Measurements from ENCODE around the gene CORO6.

Gene CORO6

DNA sequence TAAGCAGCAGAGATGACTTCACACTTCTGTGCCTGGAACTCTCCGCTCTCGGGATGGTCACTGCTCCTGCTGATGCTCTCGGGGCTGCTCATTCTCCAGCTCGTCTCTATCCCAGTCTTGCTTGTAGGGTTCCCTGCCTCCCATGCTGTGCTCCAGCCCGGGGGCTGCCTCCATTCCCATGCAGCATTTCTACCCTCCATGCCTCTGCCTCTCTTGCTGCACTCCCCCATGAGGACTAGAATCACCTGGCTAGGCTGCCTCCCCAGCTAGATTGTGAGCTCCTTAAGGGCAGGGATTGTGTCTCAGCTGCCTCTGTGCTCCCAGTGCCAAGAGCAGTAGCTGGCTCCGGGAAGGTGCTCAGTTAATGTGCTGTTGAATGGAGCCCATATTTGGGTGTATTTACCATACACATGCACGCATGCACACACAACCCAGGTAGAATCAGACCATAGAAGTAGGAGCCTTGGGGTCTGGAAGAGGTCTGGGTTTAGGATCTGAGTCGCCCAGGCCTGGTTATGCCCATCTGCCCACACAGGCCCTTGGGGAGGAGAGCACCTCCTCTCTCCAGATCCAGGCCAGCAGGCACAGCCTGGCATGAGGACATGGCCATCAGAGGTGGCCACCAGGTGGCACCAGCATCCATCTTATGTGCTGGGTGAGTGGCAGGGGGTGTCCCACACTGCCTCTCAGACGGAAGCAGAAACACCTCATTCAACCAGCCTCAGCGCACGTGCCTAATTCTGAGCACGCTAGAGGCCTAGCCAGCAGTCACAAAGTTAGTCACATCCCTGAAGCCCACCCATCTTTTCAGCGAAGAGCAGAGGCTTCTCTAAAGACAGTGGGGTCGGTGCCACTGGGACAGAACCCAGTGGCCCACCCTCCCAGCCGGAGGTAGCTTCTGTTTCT is 42.6 kb downstream of the CORO6 start:
- no peak overlapping the region for H2AFZ ChIP-seq (ENCODE audit: low read length)
- H3K4me1 ChIP-seq (ENCODE audit: insufficient read depth, low read length, severe bottlenecking): peaks cover 18% of the 10 kb centered on the region
- peaks cover 71% of the 10 kb centered on the region for H3K36me3 ChIP-seq (ENCODE audit: insufficient read depth, low read length)
- H3K9me2 ChIP-seq (ENCODE audit: low read depth, low read length): no peaks in the 10 kb centered on the region
- TF ChIP-seq, protein P1, sequence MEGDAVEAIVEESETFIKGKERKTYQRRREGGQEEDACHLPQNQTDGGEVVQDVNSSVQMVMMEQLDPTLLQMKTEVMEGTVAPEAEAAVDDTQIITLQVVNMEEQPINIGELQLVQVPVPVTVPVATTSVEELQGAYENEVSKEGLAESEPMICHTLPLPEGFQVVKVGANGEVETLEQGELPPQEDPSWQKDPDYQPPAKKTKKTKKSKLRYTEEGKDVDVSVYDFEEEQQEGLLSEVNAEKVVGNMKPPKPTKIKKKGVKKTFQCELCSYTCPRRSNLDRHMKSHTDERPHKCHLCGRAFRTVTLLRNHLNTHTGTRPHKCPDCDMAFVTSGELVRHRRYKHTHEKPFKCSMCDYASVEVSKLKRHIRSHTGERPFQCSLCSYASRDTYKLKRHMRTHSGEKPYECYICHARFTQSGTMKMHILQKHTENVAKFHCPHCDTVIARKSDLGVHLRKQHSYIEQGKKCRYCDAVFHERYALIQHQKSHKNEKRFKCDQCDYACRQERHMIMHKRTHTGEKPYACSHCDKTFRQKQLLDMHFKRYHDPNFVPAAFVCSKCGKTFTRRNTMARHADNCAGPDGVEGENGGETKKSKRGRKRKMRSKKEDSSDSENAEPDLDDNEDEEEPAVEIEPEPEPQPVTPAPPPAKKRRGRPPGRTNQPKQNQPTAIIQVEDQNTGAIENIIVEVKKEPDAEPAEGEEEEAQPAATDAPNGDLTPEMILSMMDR (IDR thresholded peaks at IDR 0.05; ENCODE audit: low read length): peak; percentile 96
- no peak for TF ChIP-seq EZH2 (IDR thresholded peaks at IDR 0.05; ENCODE audit: borderline replicate concordance, low read length)
- no peaks in the 10 kb centered on the region for H3K9me3 ChIP-seq (ENCODE audit: low read length)
- H3K79me2 ChIP-seq (ENCODE audit: insufficient read depth, low read length): no peaks in the 10 kb centered on the region
- H3K4me2 ChIP-seq (ENCODE audit: low read length): no peak overlapping the region
- peak overlapping the region; percentile 32 for H3K27ac ChIP-seq (ENCODE audit: low read depth, low read length, poor library complexity, severe bottlenecking)
- no peak overlapping the region for H3K9ac ChIP-seq (ENCODE audit: low read length)
- H3F3A ChIP-seq (ENCODE audit: insufficient read depth, low read length): no peaks in the 10 kb centered on the region
- H4K20me1 ChIP-seq (ENCODE audit: insufficient read depth, low read length): no peaks in the 10 kb centered on the region
- H3K27me3 ChIP-seq (ENCODE audit: insufficient read depth, low read length): no peaks in the 10 kb centered on the region
- H3K4me3 ChIP-seq (ENCODE audit: low read depth, low read length, poor library complexity, severe bottlenecking): no peak overlapping the region

DNA sequence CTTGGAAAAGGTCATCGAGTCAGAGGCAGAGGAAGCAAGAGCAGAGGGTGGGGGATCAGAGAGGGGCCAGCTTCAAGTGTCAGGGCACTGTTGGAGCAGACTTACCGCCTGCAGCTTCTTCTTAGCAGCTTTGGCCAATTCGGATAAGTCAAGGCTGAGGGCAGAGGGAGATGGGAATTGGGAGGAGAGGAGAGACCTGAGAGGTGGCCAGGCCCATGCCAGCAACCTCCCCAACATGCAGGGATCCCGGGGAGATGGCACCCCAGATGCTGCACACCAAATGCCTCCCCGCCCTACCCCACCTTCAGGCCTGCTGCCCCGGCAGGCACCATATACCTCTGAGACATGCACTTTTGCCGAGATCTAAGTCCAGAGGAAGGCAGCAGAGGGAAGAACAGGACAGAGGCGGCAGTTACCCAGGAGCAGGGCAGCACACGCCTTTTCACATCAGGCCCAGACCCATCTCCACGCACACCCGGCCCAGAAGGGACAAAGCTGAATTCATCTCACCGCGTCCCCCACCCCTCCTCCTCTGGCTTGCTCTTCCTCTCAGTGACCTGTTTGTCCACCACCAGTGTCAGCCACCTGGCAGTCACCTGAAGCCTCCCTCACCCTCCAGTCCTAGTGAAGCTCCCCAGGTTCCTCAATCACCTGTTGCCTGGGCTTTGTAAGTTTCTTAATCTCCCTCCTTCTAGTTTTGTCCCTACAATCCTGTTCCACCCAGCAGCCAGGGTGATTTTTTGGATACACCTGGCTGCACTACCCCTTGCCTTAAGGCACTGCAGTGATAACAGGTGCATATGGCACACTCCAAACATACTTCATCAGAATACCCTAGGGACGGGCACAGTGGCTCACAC is 43.9 kb downstream of the CORO6 start:
- H3K27ac ChIP-seq (ENCODE audit: low read depth, low read length, poor library complexity, severe bottlenecking): no peak overlapping the region
- peaks cover 81% of the 10 kb centered on the region for H3K36me3 ChIP-seq (ENCODE audit: insufficient read depth, low read length)

More for the DNA sequence above, 43.9 kb downstream of the CORO6 start:
- H3K79me2 ChIP-seq (ENCODE audit: insufficient read depth, low read length): no peaks in the 10 kb centered on the region
- H3K4me1 ChIP-seq (ENCODE audit: insufficient read depth, low read length, severe bottlenecking): peaks cover 6% of the 10 kb centered on the region
- no peak overlapping the region for H3K4me3 ChIP-seq (ENCODE audit: low read depth, low read length, poor library complexity, severe bottlenecking)
- H3K27me3 ChIP-seq (ENCODE audit: insufficient read depth, low read length): no peaks in the 10 kb centered on the region
- H3K9me3 ChIP-seq (ENCODE audit: low read length): no peaks in the 10 kb centered on the region
- no peaks in the 10 kb centered on the region for H4K20me1 ChIP-seq (ENCODE audit: insufficient read depth, low read length)
- H2AFZ ChIP-seq (ENCODE audit: low read length): no peak overlapping the region
- H3K9ac ChIP-seq (ENCODE audit: low read length): no peak overlapping the region
- H3F3A ChIP-seq (ENCODE audit: insufficient read depth, low read length): no peaks in the 10 kb centered on the region
- no peak overlapping the region for H3K4me2 ChIP-seq (ENCODE audit: low read length)
- H3K9me2 ChIP-seq (ENCODE audit: low read depth, low read length): no peaks in the 10 kb centered on the region
- TF ChIP-seq, protein P1 (IDR thresholded peaks at IDR 0.05; ENCODE audit: low read length): no peak
- TF ChIP-seq EZH2 (IDR thresholded peaks at IDR 0.05; ENCODE audit: borderline replicate concordance, low read length): no peak

Measured in OCI-LY1 (cell line).